ENCODE measurements around the gene GMPPA.
A peak's percentile ranks its signal among the peaks of the same experiment; 100 is the strongest.

GMPPA gene

GRCh38 chr2:219517954-219518778, 19.5 kb downstream of the GMPPA start:
- no peak for DNase-seq

- no peak for DNase-seq
These were observed 20.8 kb downstream of the GMPPA start for GRCh38 chr2:219519526-219519916.

- DNase-seq = no peak
These were observed 21.4 kb downstream of the GMPPA start for GRCh38 chr2:219520079-219520478.

GRCh38 chr2:219521066-219521880, 22.6 kb downstream of the GMPPA start:
- DNase-seq = peak in 4 of 51 donors; percentile 15 to 30 (median 20)

GRCh38 chr2:219522111-219523030, 23.7 kb downstream of the GMPPA start:
- peak in 17 of 51 donors; percentile 11 to 58 (median 32) for DNase-seq

- peak in 1 of 51 donors; percentile 58 for DNase-seq
These were observed 24.5 kb downstream of the GMPPA start for GRCh38 chr2:219523031-219523671.

- DNase-seq = no peak
These were observed 26.1 kb downstream of the GMPPA start for GRCh38 chr2:219524817-219525216.

- no peak for DNase-seq
These were observed 27.0 kb downstream of the GMPPA start for GRCh38 chr2:219525533-219526232.

- DNase-seq = no peak
These were observed 27.8 kb downstream of the GMPPA start for GRCh38 chr2:219526320-219527075.

GRCh38 chr2:219527076-219527394, 28.3 kb downstream of the GMPPA start:
- DNase-seq = peak in 11 of 51 donors; percentile 11 to 49 (median 26)

- no peak for DNase-seq
These were observed 28.8 kb downstream of the GMPPA start for GRCh38 chr2:219527472-219527871.

- peak; percentile 7 to 91 (median 71) for DNase-seq
These were observed 31.6 kb downstream of the GMPPA start for GRCh38 chr2:219530048-219530963.

- DNase-seq = no peak
These were observed 33.1 kb downstream of the GMPPA start for GRCh38 chr2:219531639-219532377.

GRCh38 chr2:219532378-219532649, 33.6 kb downstream of the GMPPA start:
- DNase-seq = no peak

GRCh38 chr2:219533930-219534661, 35.4 kb downstream of the GMPPA start:
- DNase-seq = no peak

- no peak for DNase-seq
These were observed 37.7 kb downstream of the GMPPA start for GRCh38 chr2:219536425-219536824.

- DNase-seq = no peak
These were observed 38.3 kb downstream of the GMPPA start for GRCh38 chr2:219536967-219537366.

Measured in hypothalamus (tissue), 51 donors.